ENCODE results near the gene GLRA3.

The GLRA3 gene

GRCh38 chr4:174591243-174592021 lies 237.6 kb downstream of the GLRA3 start:
- no peak for DNase-seq

GRCh38 chr4:174590336-174590735 lies 238.7 kb downstream of the GLRA3 start:
- no peak for DNase-seq
